GM10847 (cell line): ENCODE results near the gene ENPP4.

ENCODE experiments used
- POLR2A ChIP-seq: IDR thresholded peaks from 2 replicates; pipeline ENCODE4 v1.6.1; 2011; ENCODE audit not compliant: insufficient read length; ENCODE audit errors: extremely low read depth

Gene ENPP4

DNA sequence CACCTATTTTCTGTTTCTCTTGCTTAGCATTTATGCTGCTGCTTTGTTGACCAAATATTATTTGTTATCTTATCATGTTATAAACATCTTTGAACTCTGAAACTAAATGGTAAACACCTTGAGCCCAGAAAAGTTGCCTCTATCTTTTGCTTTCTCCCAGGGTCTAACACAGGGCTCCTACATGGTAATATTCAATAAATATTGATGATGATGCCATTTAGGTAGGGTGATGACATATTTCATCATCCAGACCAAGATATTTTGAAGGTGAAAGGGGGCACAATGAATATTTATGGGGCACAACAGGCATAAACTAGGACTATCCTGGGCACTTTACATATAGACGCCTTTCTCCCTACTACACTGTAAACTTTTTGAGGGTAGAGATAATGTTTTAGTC is 11.6 kb upstream of the ENPP4 start:
- TF ChIP-seq POLR2A: no peak

DNA sequence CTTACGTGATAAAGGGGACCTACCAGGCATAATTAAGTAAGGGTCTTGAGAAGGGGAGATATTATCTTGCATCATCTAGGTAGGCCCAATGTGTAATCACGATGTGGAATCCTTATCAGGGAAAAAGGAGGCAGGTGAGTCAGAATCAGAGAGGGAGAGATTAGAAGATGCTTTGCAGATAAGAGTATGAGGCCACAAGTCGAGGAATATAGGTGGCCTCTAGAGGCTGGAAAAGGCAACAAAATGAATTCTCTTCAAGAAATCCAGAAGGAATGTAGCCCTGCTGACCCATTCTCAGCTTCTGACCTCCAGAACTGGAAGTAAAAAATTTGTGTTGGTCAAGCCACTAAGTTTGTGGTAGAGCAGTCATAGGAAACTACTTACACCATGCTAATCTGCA is 11.0 kb upstream of the ENPP4 start:
- no peak for TF ChIP-seq POLR2A

DNA sequence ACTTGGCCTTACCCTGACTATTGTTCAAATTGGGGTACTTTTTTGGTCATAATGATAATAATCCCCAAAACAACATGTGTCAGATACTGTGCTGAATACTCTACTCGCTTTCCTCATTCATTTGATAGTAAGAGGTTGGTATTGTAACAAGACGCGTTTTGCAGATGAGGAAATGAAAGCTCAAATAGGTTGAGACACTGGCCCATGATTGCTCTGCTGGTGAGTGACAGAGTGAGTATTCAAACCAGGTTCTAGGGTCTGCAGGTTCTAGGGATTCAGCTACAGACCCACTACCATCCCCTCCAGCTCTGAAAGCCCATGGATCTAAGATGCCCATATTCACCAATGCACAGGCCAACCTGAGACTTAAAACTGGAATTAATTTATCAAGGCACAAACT is 1.3 kb upstream of the ENPP4 start:
- no peak for TF ChIP-seq POLR2A

DNA sequence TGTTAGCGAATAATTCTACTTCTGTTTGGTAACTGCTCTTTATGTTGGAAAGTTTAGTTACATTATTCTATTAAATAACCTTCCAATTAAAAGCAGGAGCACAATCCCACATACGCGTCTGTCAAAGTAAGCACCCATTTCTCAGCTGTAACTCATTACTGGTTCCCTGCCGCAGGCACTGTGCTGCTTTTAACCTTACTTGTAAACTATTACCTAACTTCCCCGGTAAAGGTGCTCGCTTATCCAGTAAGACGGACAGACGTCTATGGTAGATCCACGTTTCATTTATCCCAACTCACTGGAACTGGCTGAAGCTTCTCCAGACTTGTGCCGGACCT is 529 bp upstream of the ENPP4 start:
- no peak for TF ChIP-seq POLR2A

DNA sequence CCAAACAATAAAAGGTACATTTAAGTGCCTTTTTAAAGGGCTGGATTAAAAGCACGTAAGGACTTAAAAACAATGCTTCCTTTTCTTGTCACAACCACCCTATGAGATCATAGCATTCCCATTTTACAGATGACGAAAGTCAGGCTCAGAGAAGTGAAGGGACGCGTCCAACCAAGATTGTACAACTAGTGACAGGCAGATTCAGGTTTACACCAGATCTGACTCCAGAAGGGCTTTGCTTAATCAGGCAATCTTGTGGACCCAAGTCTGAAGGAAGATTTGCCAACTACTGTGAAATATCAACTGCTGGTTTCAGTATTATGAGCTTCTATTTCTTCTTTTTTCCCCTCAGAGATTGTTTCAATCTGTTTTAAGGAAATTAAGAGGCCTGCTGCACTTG is 877 bp downstream of the ENPP4 start:
- no peak for TF ChIP-seq POLR2A

DNA sequence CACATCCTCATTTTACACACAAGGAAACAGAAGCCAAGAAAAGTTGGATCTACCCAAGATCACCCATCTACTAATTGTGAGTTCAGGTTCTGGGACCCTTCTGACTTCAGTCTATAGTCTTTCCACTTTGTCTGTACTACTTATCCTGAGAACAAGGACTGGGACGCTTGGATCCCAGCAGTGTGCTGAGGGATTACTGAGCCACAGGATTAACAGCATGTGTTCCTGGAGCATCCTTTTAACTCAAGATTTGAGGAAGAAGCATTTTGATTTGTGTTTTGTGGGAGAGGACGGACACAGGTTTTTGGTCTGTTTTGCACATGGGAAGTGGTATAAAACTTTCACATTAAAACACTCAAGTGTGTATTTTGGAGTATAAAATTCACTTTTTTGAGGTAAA is 4.4 kb downstream of the ENPP4 start:
- TF ChIP-seq POLR2A: no peak

DNA sequence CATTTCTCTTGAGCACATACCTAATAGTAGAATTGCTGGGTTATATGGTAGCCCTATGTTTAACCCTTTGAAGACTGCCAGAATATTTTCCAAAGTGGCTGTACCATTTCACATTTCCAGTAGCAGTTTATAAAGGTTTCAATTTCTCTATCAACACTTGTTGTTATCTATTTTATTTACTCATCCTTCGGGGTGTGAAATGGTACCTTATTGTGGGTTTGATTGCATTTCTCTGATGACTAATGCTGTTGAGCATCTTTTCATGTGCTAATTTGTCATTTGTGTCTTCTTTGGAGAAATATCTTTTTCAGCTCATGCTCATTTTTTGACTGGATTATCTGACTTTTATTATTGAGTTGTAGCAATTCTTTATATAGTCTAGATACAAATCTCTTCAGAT is 5.4 kb downstream of the ENPP4 start:
- TF ChIP-seq POLR2A: no peak

DNA sequence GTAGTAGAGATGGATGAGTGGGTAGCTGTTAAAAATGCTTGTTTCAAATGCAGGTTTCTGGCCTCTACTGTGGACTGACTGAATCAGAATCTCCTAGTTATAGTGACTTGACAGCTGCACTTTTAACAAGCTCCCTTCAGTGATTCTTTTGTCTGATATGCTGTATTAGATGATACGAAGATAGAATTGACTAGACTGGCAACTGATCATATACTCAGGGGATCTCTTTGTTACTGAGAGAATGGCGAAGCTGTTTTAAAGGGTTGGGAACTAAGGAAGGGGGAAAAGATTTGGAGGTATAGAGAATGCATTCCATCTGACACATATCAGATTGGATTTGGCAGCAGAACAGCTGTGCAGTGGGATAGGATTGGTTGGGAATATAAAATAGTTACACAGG is 7.0 kb downstream of the ENPP4 start:
- TF ChIP-seq POLR2A: no peak

DNA sequence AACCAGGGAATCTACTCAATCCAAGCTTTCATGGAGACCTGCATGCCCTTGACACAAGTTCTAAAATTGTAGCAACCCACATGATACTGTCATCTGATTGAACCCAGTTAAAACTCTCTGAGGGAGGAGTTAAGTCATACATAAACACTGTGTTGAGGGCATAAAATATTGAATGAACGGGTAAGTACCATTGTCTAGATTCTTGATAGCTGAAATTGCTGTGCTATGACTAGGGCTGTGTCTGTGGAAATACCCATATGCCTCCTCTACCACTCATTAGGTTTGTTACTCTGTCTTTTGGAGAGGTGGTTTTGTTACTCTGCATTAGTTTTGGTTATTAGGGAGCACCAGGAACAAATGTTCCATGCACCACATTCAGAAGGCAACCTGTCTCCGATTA is 7.6 kb downstream of the ENPP4 start:
- TF ChIP-seq POLR2A: no peak

DNA sequence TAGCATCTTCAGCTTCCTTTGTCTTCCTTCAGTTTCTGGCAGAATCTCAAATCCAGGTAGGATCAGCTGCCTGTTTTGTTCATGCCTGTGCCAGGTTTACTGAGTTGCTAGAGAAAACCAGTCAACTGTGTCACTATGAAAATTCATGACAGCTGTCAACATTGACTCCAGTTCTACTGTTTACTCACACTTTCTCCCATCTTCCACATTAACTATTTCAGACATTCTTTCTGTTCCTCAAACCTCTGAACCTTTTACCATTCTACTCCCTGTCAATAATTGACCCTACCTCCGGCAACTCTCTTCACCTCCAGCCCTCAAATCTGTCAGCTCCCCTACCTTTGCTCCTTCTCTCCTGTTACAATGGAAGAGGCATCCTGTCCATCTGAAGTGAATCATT is 8.5 kb downstream of the ENPP4 start:
- TF ChIP-seq POLR2A: no peak

DNA sequence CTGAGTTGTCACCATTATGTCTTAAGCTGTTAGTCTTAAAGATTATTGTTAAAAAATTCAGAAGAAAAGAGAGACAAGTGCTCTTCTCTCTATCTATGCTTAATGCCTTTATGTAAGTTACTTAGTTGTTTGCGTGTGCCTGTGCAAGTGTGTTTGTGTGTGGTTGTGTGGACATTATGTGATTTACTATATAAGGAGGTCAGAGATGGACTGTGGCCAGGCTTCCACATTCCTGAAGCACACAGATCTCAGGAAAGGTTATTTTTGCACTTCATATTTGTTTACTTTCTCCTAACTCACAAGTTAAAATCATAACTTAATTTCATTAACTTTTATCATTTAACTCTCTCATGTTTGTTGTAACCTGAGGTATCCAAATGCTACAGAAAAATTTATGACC is 14.5 kb downstream of the ENPP4 start:
- TF ChIP-seq POLR2A: no peak

DNA sequence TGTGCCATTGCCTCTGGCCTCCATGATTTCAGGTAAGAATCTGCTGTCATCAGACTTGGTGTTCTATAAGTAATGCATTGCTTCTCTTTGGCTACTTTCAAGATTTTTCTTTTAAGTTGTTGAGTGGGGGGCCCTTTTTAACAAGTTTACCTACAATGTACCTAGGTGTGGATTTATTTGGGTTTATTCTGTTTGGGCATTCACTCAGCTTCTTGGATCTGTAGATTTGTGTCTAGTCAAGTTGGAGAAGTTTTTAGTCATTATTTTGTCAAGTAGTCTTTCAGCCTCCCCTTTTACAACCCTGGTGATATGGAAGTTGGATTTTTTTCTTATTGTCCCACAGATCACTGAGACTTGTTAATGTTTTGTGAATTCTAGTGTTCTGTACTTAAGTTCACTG is 26.9 kb downstream of the ENPP4 start:
- TF ChIP-seq POLR2A: no peak

DNA sequence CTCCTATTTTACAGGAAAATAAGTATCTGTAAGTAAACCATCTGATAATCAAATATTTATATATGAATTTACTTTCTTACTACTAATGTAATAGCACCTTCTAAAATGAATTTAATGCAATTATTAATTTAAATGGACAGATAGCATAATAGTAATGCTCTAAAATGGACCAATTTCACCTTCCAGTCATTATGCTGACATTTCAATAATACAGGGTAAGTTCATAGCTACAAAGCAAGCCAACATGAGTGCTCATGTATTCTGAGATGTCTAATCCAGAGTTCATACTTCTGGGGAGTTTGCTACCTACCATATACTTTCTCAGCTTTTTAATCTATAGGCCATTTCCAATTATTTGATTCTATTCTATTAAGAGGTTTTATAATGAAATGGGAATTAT is 29.4 kb downstream of the ENPP4 start:
- no peak for TF ChIP-seq POLR2A

DNA sequence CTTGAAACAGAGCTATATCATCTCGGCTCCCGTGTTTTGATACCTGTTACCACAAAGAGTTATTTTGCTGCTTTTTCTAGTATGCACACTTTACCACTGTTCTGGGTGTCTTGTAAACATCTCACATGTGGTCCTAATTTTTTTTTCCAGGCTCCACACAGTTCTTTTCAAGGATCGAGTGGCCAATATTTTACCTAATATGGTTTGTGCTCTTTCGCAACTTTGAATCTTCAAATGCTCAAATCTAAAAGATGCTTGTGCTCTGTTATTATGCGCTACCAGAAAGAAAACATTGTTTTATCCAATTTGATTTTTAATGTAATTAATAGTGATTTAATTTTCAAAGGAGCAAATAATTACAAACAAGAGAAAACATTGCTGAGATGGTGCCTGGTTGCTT is 30.3 kb downstream of the ENPP4 start:
- no peak for TF ChIP-seq POLR2A

DNA sequence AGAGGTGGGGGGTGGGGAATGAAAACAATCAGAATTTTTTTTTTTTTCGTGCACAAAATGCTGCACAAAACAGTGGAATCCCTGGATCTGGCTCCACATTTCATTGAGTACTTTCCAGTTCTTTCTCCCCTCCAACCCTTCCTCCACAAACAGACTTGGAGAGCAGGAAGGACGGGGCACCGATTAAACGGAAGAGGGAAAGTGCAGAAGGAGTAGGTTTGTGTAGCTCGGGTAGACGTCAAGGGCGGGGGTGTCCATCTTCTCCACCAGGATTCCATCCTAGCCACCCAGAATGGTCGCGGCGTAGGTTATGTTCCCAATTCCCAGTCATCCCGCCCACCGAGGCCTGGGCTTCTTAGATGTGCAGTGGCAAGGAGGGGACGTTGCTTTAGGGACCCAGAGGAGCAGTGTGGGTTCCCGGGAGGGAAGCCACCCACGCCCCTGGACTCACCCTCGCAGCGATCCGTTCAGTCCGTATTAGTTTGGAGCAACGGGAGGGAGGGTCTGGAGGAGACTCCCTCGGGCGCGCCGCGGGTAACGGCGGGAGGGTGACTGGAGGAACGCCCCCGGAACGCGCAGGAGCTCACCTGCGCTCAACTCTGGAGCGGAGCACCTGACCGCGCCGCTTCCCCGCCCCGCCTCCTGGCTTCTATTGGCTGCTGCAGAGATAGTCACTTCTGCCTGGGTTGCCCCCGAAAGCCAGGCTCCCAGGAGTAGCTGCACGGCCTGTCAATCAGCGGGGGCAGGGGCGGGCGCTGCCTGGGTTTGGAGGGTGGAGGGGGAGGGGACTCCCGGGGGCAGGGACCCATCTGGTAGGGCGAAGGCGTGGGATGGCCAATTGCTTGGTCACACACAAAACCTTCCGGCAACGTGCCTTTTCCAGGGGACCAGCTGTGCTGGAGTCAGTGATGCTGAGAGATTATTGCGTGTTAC is 40.8 kb downstream of the ENPP4 start, which contains the start of gene ENPP5:
Gene ENPP5, minus strand, starts transcription at position 624 of the 933 bp plus-strand sequence. CDS start 2,718 bp downstream, outside the sequence.
- TF ChIP-seq POLR2A: peak; percentile 28

DNA sequence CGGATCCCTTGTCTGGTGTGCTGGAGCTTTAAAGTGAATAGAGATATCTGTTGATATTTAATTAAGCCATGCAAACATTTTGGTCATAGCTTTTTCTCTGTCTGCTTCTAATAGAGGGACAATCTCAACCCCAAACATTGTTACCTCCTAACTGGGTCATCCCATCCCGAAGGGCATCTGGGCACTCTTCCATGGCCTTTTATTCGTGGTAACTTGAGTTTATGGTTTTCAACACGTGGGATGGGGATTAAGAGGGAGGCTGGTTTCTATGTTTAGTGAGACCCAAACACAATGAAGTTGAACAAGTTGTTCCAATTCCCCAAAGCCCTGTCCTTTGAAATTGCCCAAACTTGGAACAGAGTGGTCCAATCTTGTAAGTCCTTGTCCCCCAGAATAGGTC is 42.4 kb downstream of the ENPP4 start:
- no peak for TF ChIP-seq POLR2A

DNA sequence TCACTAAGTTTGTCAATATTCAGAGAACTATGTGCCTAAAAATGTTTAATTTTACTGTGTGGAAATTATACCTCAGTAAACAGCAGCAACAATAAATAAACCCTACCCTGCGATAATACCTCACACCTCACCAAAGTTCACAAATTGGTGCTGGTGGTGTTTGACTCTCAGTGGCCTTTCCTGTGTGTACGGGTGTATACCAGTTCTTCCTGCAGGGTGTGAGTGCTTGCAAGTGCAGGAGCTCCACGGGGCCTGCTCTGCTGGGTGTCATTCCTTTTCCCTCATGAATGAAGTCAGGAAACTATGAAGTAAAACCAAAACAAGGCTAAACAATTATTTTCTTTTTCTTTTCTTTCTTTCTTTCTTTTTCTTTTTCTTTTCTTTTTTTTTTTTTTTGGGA is 45.1 kb downstream of the ENPP4 start:
- TF ChIP-seq POLR2A: no peak
